ENCODE data around the gene CEACAM1.
"Not testable (repeated sequence)": the region's sequence is repeated elsewhere in the genome, so short reads cannot be mapped to it uniquely, and the experiment has no call there.

CEACAM1 gene

GRCh38 chr19:42524943-42525342, 3.3 kb downstream of the CEACAM1 start:
- peaks cover 0 to 3% (median 0%) of the 10 kb centered on the region in 11 experiments; a peak in 1 of 22 replicates for H3K27me3 ChIP-seq
- H3K4me3 ChIP-seq: peak overlapping the region in 5 of 10 experiments; percentile 8 to 74 (median 67); a peak in 8 of 20 replicates
- peak overlapping the region in 2 of 11 experiments; percentile 15 to 19; a peak in 2 of 22 replicates for H3K27ac ChIP-seq
- peaks cover 0 to 57% (median 18%) of the 10 kb centered on the region in 11 experiments; a peak in 11 of 22 replicates for H4K20me1 ChIP-seq
- H3K36me3 ChIP-seq: peaks cover 0 to 72% (median 32%) of the 10 kb centered on the region in 11 experiments; a peak in 16 of 22 replicates
- peak overlapping the region in 10 of 11 experiments; percentile 63 to 100 (median 94); a peak in 18 of 22 replicates for H3K4me2 ChIP-seq
- no peaks in the 10 kb centered on the region for H3K9me3 ChIP-seq (replicated peaks in 1 of 11)
- peak overlapping the region in 3 of 11 experiments; percentile 11 to 45 (median 29); a peak in 4 of 22 replicates for H3K9ac ChIP-seq
- peaks cover 36 to 91% (median 78%) of the 10 kb centered on the region in 10 experiments for H3K4me1 ChIP-seq
- TF ChIP-seq Cebpa-rat (IDR thresholded peaks at IDR 0.05): no peak

GRCh38 chr19:42524250-42524649, 4.0 kb downstream of the CEACAM1 start:
- no peak for TF ChIP-seq Cebpa-rat (IDR thresholded peaks at IDR 0.05)
- Histone ChIP-seq H3K4me1 (peaks cover 35 to 84% (median 73%) of the 10 kb centered on the region in 10 experiments), H3K36me3 (peaks cover 0 to 79% (median 39%) of the 10 kb centered on the region in 11 experiments; a peak in 16 of 22 replicates), H3K27ac (peak overlapping the region in 4 of 11 experiments; percentile 15 to 30 (median 18); a peak in 5 of 22 replicates), H3K4me3 (peak overlapping the region in 5 of 10 experiments; percentile 8 to 74 (median 67); a peak in 8 of 20 replicates), H4K20me1 (peaks cover 0 to 57% (median 18%) of the 10 kb centered on the region in 11 experiments; a peak in 11 of 22 replicates), H3K4me2 (peak overlapping the region; percentile 32 to 100 (median 93)), H3K27me3 (peaks cover 0 to 3% (median 0%) of the 10 kb centered on the region in 11 experiments; a peak in 1 of 22 replicates), H3K9me3 (replicated peaks in 1 of 11) (no peaks in the 10 kb centered on the region), H3K9ac (peak overlapping the region in 3 of 11 experiments; percentile 11 to 45 (median 29); a peak in 3 of 22 replicates)

GRCh38 chr19:42522262-42522661, 6.0 kb downstream of the CEACAM1 start:
- peaks cover 0 to 10% (median 0%) of the 10 kb centered on the region in 11 experiments; a peak in 7 of 22 replicates for H3K9me3 ChIP-seq (replicated peaks in 1 of 11)
- not testable (repeated sequence) for H3K27me3 ChIP-seq, H3K9ac ChIP-seq, H3K4me3 ChIP-seq, H3K27ac ChIP-seq
- H3K4me2 ChIP-seq: peak overlapping the region in 4 of 11 experiments; percentile 51 to 71 (median 55); a peak in 5 of 22 replicates
- H3K36me3 ChIP-seq: peaks cover 0 to 99% (median 58%) of the 10 kb centered on the region in 11 experiments; a peak in 17 of 22 replicates
- peaks cover 0 to 64% (median 18%) of the 10 kb centered on the region in 11 experiments; a peak in 11 of 22 replicates for H4K20me1 ChIP-seq
- peaks cover 15 to 64% (median 53%) of the 10 kb centered on the region in 10 experiments for H3K4me1 ChIP-seq

GRCh38 chr19:42521346-42522030, 6.8 kb downstream of the CEACAM1 start:
- Histone ChIP-seq H3K27me3 (peaks cover 0 to under 1% (median 0%) of the 10 kb centered on the region in 11 experiments; a peak in 1 of 22 replicates), H3K9me3 (replicated peaks in 1 of 11) (peaks cover 0 to 18% (median 7%) of the 10 kb centered on the region in 11 experiments; a peak in 14 of 22 replicates), H3K4me1 (peaks cover 14 to 56% (median 45%) of the 10 kb centered on the region in 10 experiments; a peak in 19 of 20 replicates), H3K4me2 (peak overlapping the region; percentile 26 to 71 (median 51); a peak in 17 of 22 replicates), H3K27ac (no peak overlapping the region; a peak in 1 of 22 replicates), H3K4me3 (no peak overlapping the region), H3K9ac (no peak overlapping the region), H3K36me3 (peaks cover 0 to 100% (median 65%) of the 10 kb centered on the region in 11 experiments; a peak in 17 of 22 replicates), H4K20me1 (peaks cover 0 to 62% (median 18%) of the 10 kb centered on the region in 11 experiments; a peak in 11 of 22 replicates)
- TF ChIP-seq Cebpa-rat (IDR thresholded peaks at IDR 0.05): no peak

GRCh38 chr19:42519108-42519507, 9.2 kb downstream of the CEACAM1 start:
- H3K9ac ChIP-seq: no peak overlapping the region
- peaks cover 0 to 19% (median 7%) of the 10 kb centered on the region in 11 experiments; a peak in 14 of 22 replicates for H3K9me3 ChIP-seq (replicated peaks in 1 of 11)
- TF ChIP-seq Cebpa-rat (IDR thresholded peaks at IDR 0.05): no peak
- peaks cover 0 to 44% (median 10%) of the 10 kb centered on the region in 11 experiments; a peak in 11 of 22 replicates for H4K20me1 ChIP-seq
- H3K36me3 ChIP-seq: peaks cover 0 to 100% (median 78%) of the 10 kb centered on the region in 11 experiments; a peak in 17 of 22 replicates
- no peak overlapping the region for H3K4me2 ChIP-seq
- H3K27me3 ChIP-seq: no peaks in the 10 kb centered on the region
- no peak overlapping the region for H3K27ac ChIP-seq
- H3K4me3 ChIP-seq: no peak overlapping the region
- peaks cover 11 to 38% (median 26%) of the 10 kb centered on the region in 10 experiments; a peak in 19 of 20 replicates for H3K4me1 ChIP-seq

GRCh38 chr19:42516771-42517170, 11.5 kb downstream of the CEACAM1 start:
- Histone ChIP-seq H3K9ac (no peak overlapping the region), H3K27ac (no peak overlapping the region), H3K9me3 (replicated peaks in 1 of 11) (peaks cover 0 to 19% (median 7%) of the 10 kb centered on the region in 11 experiments; a peak in 14 of 22 replicates), H3K4me2 (no peak overlapping the region), H3K4me3 (no peak overlapping the region), H3K27me3 (no peaks in the 10 kb centered on the region), H3K36me3 (peaks cover 0 to 100% (median 76%) of the 10 kb centered on the region in 11 experiments; a peak in 17 of 22 replicates), H4K20me1 (peaks cover 0 to 21% (median 0%) of the 10 kb centered on the region in 11 experiments; a peak in 6 of 22 replicates), H3K4me1 (peaks cover 10 to 37% (median 26%) of the 10 kb centered on the region in 10 experiments)
- TF ChIP-seq Cebpa-rat (IDR thresholded peaks at IDR 0.05): no peak

- Histone ChIP-seq H3K4me3 (no peak overlapping the region), H3K4me1 (peaks cover 5 to 43% (median 31%) of the 10 kb centered on the region in 10 experiments), H3K4me2 (no peak overlapping the region), H3K36me3 (peaks cover 0 to 100% (median 74%) of the 10 kb centered on the region in 11 experiments; a peak in 17 of 22 replicates), H4K20me1 (peaks cover 0 to 7% (median 0%) of the 10 kb centered on the region in 11 experiments; a peak in 1 of 22 replicates), H3K9ac (no peak overlapping the region), H3K27me3 (no peaks in the 10 kb centered on the region), H3K9me3 (replicated peaks in 1 of 11) (peaks cover 0 to 19% (median 7%) of the 10 kb centered on the region in 11 experiments; a peak in 14 of 22 replicates), H3K27ac (no peak overlapping the region)
- TF ChIP-seq Cebpa-rat (IDR thresholded peaks at IDR 0.05): no peak
Measured at GRCh38 chr19:42515241-42515832, 12.9 kb downstream of the CEACAM1 start.

GRCh38 chr19:42514449-42514848, 13.8 kb downstream of the CEACAM1 start:
- TF ChIP-seq Cebpa-rat (IDR thresholded peaks at IDR 0.05): no peak
- Histone ChIP-seq H3K9ac (no peak overlapping the region), H3K4me1 (peaks cover 5 to 44% (median 31%) of the 10 kb centered on the region in 10 experiments), H3K27me3 (no peaks in the 10 kb centered on the region), H3K4me2 (peak overlapping the region in 1 of 11 experiments; percentile 1; a peak in 2 of 22 replicates), H3K36me3 (peaks cover 0 to 100% (median 70%) of the 10 kb centered on the region in 11 experiments; a peak in 16 of 22 replicates), H3K27ac (no peak overlapping the region), H3K4me3 (no peak overlapping the region), H3K9me3 (replicated peaks in 1 of 11) (peaks cover 0 to 19% (median 7%) of the 10 kb centered on the region in 11 experiments; a peak in 14 of 22 replicates), H4K20me1 (0 out of 22 replicates have a peak, but pooled peaks cover 0 to 7% (median 0%) of the 10 kb centered on the region in 11 experiments)

Data from BLaER1 treated with 17β-estradiol and CSF1 and Interleukin-3, amounts not matched to agents 10 nM and 100 nM (cell line).